H1 (cell line): ENCODE results near the gene CAMTA1. TPM values are rescaled to one million over a fixed set of nuclear protein-coding genes. Genes with fewer than 3 reads are reported as not detected.

Experiments
- CTCF ChIA-PET: fragments of 300-600 bp; sonication (Branson Sonifier 250); formaldehyde crosslinking; loops from one replicate; lab custom pipeline; 2021; ENCODE audit not compliant: partially characterized antibody; lab: Charles Lee
- POLR2A ChIA-PET: fragments of 300-600 bp; sonication (Branson Sonifier 250); formaldehyde crosslinking; loops from one replicate; lab custom pipeline; 2021; ENCODE audit warnings: inconsistent platforms; ENCODE audit not compliant: partially characterized antibody; lab: Charles Lee
- DNase-seq, 2 experiments: peaks; one replicate each; pipeline versions ENCODE4 v3.0.0 to v3.0.0-alpha.2; 2010 to 2022; ENCODE audit warnings: low spot score in 2 of 2, low read depth in 1 of 2, mixed read lengths in 1 of 2
- FAIRE-seq: peaks from 2 replicates; lab custom pipeline; 2011; peaks lifted over from hg19 to GRCh38; lab: Jason Lieb, UNC
- H2AFZ ChIP-seq: 2 replicates; pipeline ENCODE4 v1.8.1; 2012; ENCODE audit warnings: low read length, inconsistent platforms
- H2AK5ac ChIP-seq: 2 replicates; pipeline ENCODE4 v1.6.1; 2013; ENCODE audit warnings: low read depth, low read length
- H2BK120ac ChIP-seq: replicated peaks from 2 replicates; pipeline ENCODE3; 2013; ENCODE audit warnings: low read depth, low read length, inconsistent platforms
- H2BK12ac ChIP-seq: 2 replicates; pipeline ENCODE4 v1.6.1; 2013; ENCODE audit warnings: low read depth, low read length
- H2BK15ac ChIP-seq: 2 replicates; pipeline ENCODE4 v1.6.1; 2013; ENCODE audit warnings: low read length
- H2BK20ac ChIP-seq: 2 replicates; pipeline ENCODE4 v1.6.1; 2013; ENCODE audit warnings: low read length
- H2BK5ac ChIP-seq: 2 replicates; pipeline ENCODE4 v1.6.1; 2013; ENCODE audit warnings: low read depth, low read length
- H3K14ac ChIP-seq: 2 replicates; pipeline ENCODE4 v1.6.1; 2013; ENCODE audit warnings: inconsistent platforms; ENCODE audit not compliant: insufficient read length
- H3K18ac ChIP-seq: 2 replicates; pipeline ENCODE4 v1.6.1; 2013; ENCODE audit warnings: low read length; ENCODE audit errors: extremely low read depth
- H3K23ac ChIP-seq: 2 replicates; pipeline ENCODE4 v1.6.1; 2013; ENCODE audit warnings: inconsistent platforms; ENCODE audit not compliant: insufficient read length
- H3K23me2 ChIP-seq: 2 replicates; pipeline ENCODE4 v1.6.1; 2013; ENCODE audit warnings: low read depth, low read length
- H3K27ac ChIP-seq: 2 replicates; pipeline ENCODE4 v1.6.1; 2011; ENCODE audit warnings: low read depth, low read length, inconsistent platforms
- H3K27me3 ChIP-seq, 4 experiments: replicated peaks in 1 of 4; 1 replicate in 1 of 4; 2 replicates in 3 of 4; pipeline versions ENCODE4 v1.6.1 to v1.8.1; 2011 to 2013; ENCODE audit warnings: low read length in 3 of 4, mild to moderate bottlenecking in 3 of 4, inconsistent platforms in 2 of 4, mixed read lengths in 2 of 4, moderate library complexity in 1 of 4; ENCODE audit not compliant: control insufficient read depth in 3 of 4, insufficient read depth in 3 of 4; ENCODE audit errors: extremely low read depth in 1 of 4
- H3K36me3 ChIP-seq, 4 experiments: 2 replicates each; pipeline versions ENCODE4 v1.6.1 to v1.8.1; 2011 to 2013; ENCODE audit warnings: mild to moderate bottlenecking in 4 of 4, low read length in 3 of 4, moderate library complexity in 2 of 4, control low read depth in 1 of 4, inconsistent platforms in 1 of 4; ENCODE audit not compliant: insufficient read depth in 4 of 4, control insufficient read depth in 2 of 4
- H3K4ac ChIP-seq: replicated peaks from 2 replicates; pipeline ENCODE3; 2013; ENCODE audit warnings: low read length, low read depth, mixed read lengths, inconsistent platforms; ENCODE audit not compliant: insufficient read length
- H3K4me1 ChIP-seq, 4 experiments: replicated peaks in 1 of 4; 1 replicate in 1 of 4; 2 replicates in 3 of 4; pipeline versions ENCODE4 v1.6.1 to v1.8.1; 2011 to 2013; ENCODE audit warnings: low read length in 3 of 4, inconsistent platforms in 2 of 4, mixed read lengths in 1 of 4; ENCODE audit not compliant: insufficient read depth in 4 of 4, control insufficient read depth in 3 of 4
- H3K4me2 ChIP-seq, 2 experiments: 2 replicates each; pipeline versions ENCODE4 v1.6.1 to v1.8.1; 2011 to 2013; ENCODE audit warnings: low read depth in 2 of 2, low read length in 2 of 2, control low read depth in 1 of 2, inconsistent platforms in 1 of 2, mild to moderate bottlenecking in 1 of 2; ENCODE audit not compliant: insufficient read depth in 1 of 2
- H3K4me3 ChIP-seq, 4 experiments: fragments of 200-600, 300-600 bp in 1 of 4; sonication (generic), shearing (Covaris generic), sonication (Bioruptor Twin) in 1 of 4; 2 replicates each; pipeline versions ENCODE4 v1.5.1 to v1.8.1; 2011 to 2016; ENCODE audit warnings: low read length in 4 of 4, low read depth in 3 of 4, control low read depth in 2 of 4, inconsistent platforms in 2 of 4, mild to moderate bottlenecking in 2 of 4, mixed read lengths in 1 of 4, moderate library complexity in 1 of 4; ENCODE audit not compliant: insufficient read depth in 2 of 4; ENCODE audit errors: extremely low read depth in 1 of 4
- H3K56ac ChIP-seq: replicated peaks from 2 replicates; pipeline ENCODE3; 2013; ENCODE audit warnings: low read depth, mild to moderate bottlenecking, mixed read lengths, low read length, inconsistent platforms; ENCODE audit not compliant: insufficient read length
- H3K79me1 ChIP-seq: 2 replicates; pipeline ENCODE4 v1.6.1; 2013; ENCODE audit warnings: low read depth, low read length, control low read depth
- H3K79me2 ChIP-seq, 2 experiments: 2 replicates each; pipeline versions ENCODE4 v1.6.1 to v1.8.1; 2012 to 2013; ENCODE audit warnings: low read length in 2 of 2, mild to moderate bottlenecking in 2 of 2, inconsistent platforms in 1 of 2; ENCODE audit not compliant: insufficient read depth in 2 of 2, control insufficient read depth in 1 of 2
- H3K9ac ChIP-seq, 4 experiments: replicated peaks in 1 of 4; 1 replicate in 1 of 4; 2 replicates in 3 of 4; pipeline versions ENCODE4 v1.6.1 to v1.8.1; 2011 to 2013; ENCODE audit warnings: low read depth in 3 of 4, low read length in 3 of 4, control low read depth in 2 of 4, mild to moderate bottlenecking in 2 of 4, moderate library complexity in 2 of 4, inconsistent platforms in 1 of 4; ENCODE audit errors: extremely low read depth in 1 of 4
- H3K9me3 ChIP-seq, 2 experiments: 2 replicates each; pipeline versions ENCODE4 v1.6.1 to v1.8.1; 2012 to 2013; ENCODE audit warnings: mild to moderate bottlenecking in 2 of 2, moderate library complexity in 2 of 2, control low read depth in 1 of 2, inconsistent platforms in 1 of 2, low read depth in 1 of 2, low read length in 1 of 2, mixed read lengths in 1 of 2; ENCODE audit not compliant: insufficient read depth in 2 of 2
- H4K20me1 ChIP-seq, 2 experiments: replicated peaks in 1 of 2; 2 replicates each; pipeline versions ENCODE3 to v1.8.1; 2011 to 2013; ENCODE audit warnings: inconsistent platforms in 2 of 2, low read length in 2 of 2, mild to moderate bottlenecking in 1 of 2; ENCODE audit not compliant: insufficient read depth in 2 of 2, control insufficient read depth in 1 of 2
- H4K5ac ChIP-seq: 2 replicates; pipeline ENCODE4 v1.6.1; 2013; ENCODE audit warnings: low read length, low read depth, mixed read lengths, inconsistent platforms; ENCODE audit not compliant: insufficient read length
- H4K8ac ChIP-seq: 2 replicates; pipeline ENCODE4 v1.8.0; 2013; ENCODE audit warnings: mild to moderate bottlenecking, moderate library complexity, low read length, inconsistent platforms; ENCODE audit not compliant: insufficient read depth; ENCODE audit errors: extremely low read depth
- H4K91ac ChIP-seq: replicated peaks from 2 replicates; pipeline ENCODE3; 2013; ENCODE audit warnings: low read length, mixed read lengths, inconsistent platforms; ENCODE audit not compliant: insufficient read length
- ATF3 ChIP-seq: IDR thresholded peaks from 2 replicates; pipeline ENCODE4 v1.6.1; 2011; ENCODE audit warnings: low read depth, mild to moderate bottlenecking, low read length; ENCODE audit not compliant: insufficient read depth
- BRCA1 ChIP-seq: IDR thresholded peaks from 2 replicates; pipeline ENCODE4 v1.6.1; 2012; ENCODE audit warnings: low read depth, low read length, improper control_type of control experiment
- CBX5 ChIP-seq: fragments of 300-800, 300-1000 bp; sonication (generic); IDR thresholded peaks from 2 replicates; pipeline ENCODE4 v1.7.1; 2016; ENCODE audit warnings: antibody characterized with exemption, low read length, low read depth
- CHD1 ChIP-seq: IDR thresholded peaks from 2 replicates; pipeline ENCODE4 v1.6.1; 2012; ENCODE audit warnings: low read depth, low read length, improper control_type of control experiment
- EP300 ChIP-seq, 2 experiments: IDR thresholded peaks; 1 replicate in 1 of 2; 2 replicates in 1 of 2; pipeline ENCODE4 v1.6.1; 2011 to 2012; ENCODE audit warnings: low read depth in 2 of 2, low read length in 2 of 2, mild to moderate bottlenecking in 2 of 2, borderline replicate concordance in 1 of 2, inconsistent platforms in 1 of 2, moderate library complexity in 1 of 2
- GTF2F1 ChIP-seq: IDR thresholded peaks from 2 replicates; pipeline ENCODE4 v1.6.1; 2012; ENCODE audit warnings: low read depth, low read length, improper control_type of control experiment, borderline replicate concordance
- HDAC2 ChIP-seq, 2 experiments: fragments of 300-600 bp in 1 of 2; sonication (generic) in 1 of 2; IDR thresholded peaks; 2 replicates each; pipeline ENCODE4 v1.6.1; 2011 to 2012; ENCODE audit warnings: low read depth in 2 of 2, low read length in 2 of 2, mild to moderate bottlenecking in 2 of 2, moderate library complexity in 2 of 2, borderline replicate concordance in 1 of 2, inconsistent platforms in 1 of 2
- JUN ChIP-seq: IDR thresholded peaks from 2 replicates; pipeline ENCODE4 v1.6.1; 2011; ENCODE audit warnings: low read depth, mild to moderate bottlenecking, improper control_type of control experiment, low read length
- POLR2A ChIP-seq, 2 experiments: IDR thresholded peaks; 1 replicate in 1 of 2; 2 replicates in 1 of 2; pipeline ENCODE4 v1.6.1; 2011; ENCODE audit warnings: low read depth in 2 of 2, low read length in 2 of 2, mild to moderate bottlenecking in 2 of 2; ENCODE audit errors: control extremely low read depth in 1 of 2
- SUZ12 ChIP-seq: fragments of 200-600 bp; sonication (generic); IDR thresholded peaks from 2 replicates; pipeline ENCODE4 v1.6.1; 2012; ENCODE audit warnings: mild to moderate bottlenecking, inconsistent platforms, low read length, moderate library complexity, mixed read lengths
- USF2 ChIP-seq: IDR thresholded peaks from 2 replicates; pipeline ENCODE4 v1.6.1; 2011; ENCODE audit warnings: low read length, improper control_type of control experiment
- ZNF274 ChIP-seq: IDR thresholded peaks from 2 replicates; pipeline ENCODE4 v1.7.0; 2012; ENCODE audit warnings: low read length, borderline replicate concordance; ENCODE audit errors: extremely low read depth
- WGBS, 2 experiments: shearing (Covaris generic) in 1 of 2; methylation state at CpG; one replicate each; pipeline versions ENCODE4 v1.1.6 to v1.1.7; 2013 to 2015; ENCODE audit warnings: low lambda C conversion rate in 2 of 2, mixed read lengths in 2 of 2, inconsistent platforms in 1 of 2, low coverage in 1 of 2, missing lambda C conversion rate in 1 of 2; ENCODE audit not compliant: insufficient replicate concordance in 2 of 2, insufficient coverage in 1 of 2, insufficient read length in 1 of 2; ENCODE audit errors: extremely low coverage in 1 of 2, missing lambda C conversion rate in 1 of 2; 5-methylcytosine and 5-hydroxymethylcytosine counted together
- polyA plus RNA-seq, 7 experiments: library from polyadenylated mRNA; depleted of rRNA in 3 of 7; stranded (reverse) in 5 of 7; unstranded in 2 of 7; fragments of >200 nt in 5 of 7; fragments of 200-250 nt in 2 of 7; gene quantifications; 1 replicate in 5 of 7; 2 replicates in 1 of 7; 4 replicates in 1 of 7; pipeline versions ENCODE4 v1.2.1 to v1.2.3, GENCODE V29; 2011 to 2013; ENCODE audit warnings: missing spikeins in 2 of 7, mixed read lengths in 2 of 7
- total RNA-seq: library from RNA; stranded (reverse); fragmentation: NEBNext Ultra II Directional; extraction: Animal tissue kit (Norgen Biotek cat#: 25700); gene quantifications from 2 replicates; pipeline ENCODE4 v1.2.1, GENCODE V29; 2021

The CAMTA1 gene
- total and polyA plus RNA-seq, 2 of the 8 experiments (the other 6 are each of a cell fraction or from before 2014, with no cell fraction given): 65.0 to 119 TPM

- H3K36me3 ChIP-seq: no peaks in the 10 kb centered on the region
- H3K27ac ChIP-seq: no peak overlapping the region
- no peak overlapping the region for H2BK12ac ChIP-seq
- H3K79me2 ChIP-seq: no peaks in the 10 kb centered on the region
- WGBS, 2 experiments: 86% methylated on average over 18 of the region's 19 CpGs; no CpG with 5 or more reads in 1 of the 2 experiments
- POLR2A ChIA-PET: no interaction called here
- H3K9me3 ChIP-seq: no peaks in the 10 kb centered on the region
- H2AK5ac ChIP-seq: no peak overlapping the region
- H3K18ac ChIP-seq: no peak overlapping the region
- H3K14ac ChIP-seq: no peak overlapping the region
- DNase-seq (no peak), FAIRE-seq (no peak)
- H3K9ac ChIP-seq: no peak overlapping the region
- no peaks in the 10 kb centered on the region for H3K79me1 ChIP-seq
- H3K23me2 ChIP-seq: no peaks in the 10 kb centered on the region
- CTCF ChIA-PET: interaction anchor here (0.7 to 2.5 kb wide), 4 partner anchors 11 to 63 kb away, joined by 3 to 9 read pairs (median 4); no protein-coding TSS in a partner anchor
- no peak overlapping the region for H2BK15ac ChIP-seq
- no peak overlapping the region for H3K4me2 ChIP-seq
- no peak overlapping the region for H4K8ac ChIP-seq
- no peaks in the 10 kb centered on the region for H3K27me3 ChIP-seq
- H4K5ac ChIP-seq: no peak overlapping the region
- no peak overlapping the region for H2BK120ac ChIP-seq
- H4K91ac ChIP-seq: no peak overlapping the region
- no peak overlapping the region for H3K4ac ChIP-seq
- peaks cover 0 to 6% (median 3%) of the 10 kb centered on the region in 4 experiments; a peak in 2 of 7 replicates for H3K4me1 ChIP-seq
- H3K4me3 ChIP-seq: no peak overlapping the region
- H2BK20ac ChIP-seq: no peak overlapping the region
- no peak overlapping the region for H3K56ac ChIP-seq
- H4K20me1 ChIP-seq: peaks cover 0 to 2% of the 10 kb centered on the region in 2 experiments
- no peak overlapping the region for H2AFZ ChIP-seq
- no peak overlapping the region for H3K23ac ChIP-seq
- no peak overlapping the region for H2BK5ac ChIP-seq
- TF ChIP-seq HDAC2 (IDR thresholded peaks at IDR 0.05; ENCODE audit: borderline replicate concordance in 1 of 2, low read depth in 2 of 2, low read length in 2 of 2): no peak
- no peak for TF ChIP-seq BRCA1
- no peak for TF ChIP-seq ATF3
- no peak for TF ChIP-seq USF2
- TF ChIP-seq JUN: no peak
- TF ChIP-seq CHD1: no peak
- no peak for TF ChIP-seq ZNF274
- TF ChIP-seq EP300 (IDR thresholded peaks at IDR 0.05; ENCODE audit: borderline replicate concordance in 1 of 2, low read depth in 2 of 2, low read length in 2 of 2): no peak
- TF ChIP-seq GTF2F1: no peak
- no peak for TF ChIP-seq CBX5
- no peak for TF ChIP-seq POLR2A (IDR thresholded peaks at IDR 0.05; ENCODE audit: control extremely low read depth in 1 of 2, low read depth in 2 of 2, low read length in 2 of 2)
- no peak for TF ChIP-seq SUZ12
Measured at GRCh38 chr1:7732331-7732730, 947.1 kb downstream of the CAMTA1 start.
